Heart right ventricle (tissue), 16 donors: Measurements from ENCODE around the gene BOD1L1. TPM values are rescaled to one million over a fixed set of nuclear protein-coding genes. Genes with fewer than 3 reads are reported as not detected.

ENCODE experiments used
- ATAC-seq, 8 donors: fragments of 200-7000 bp; cut with Tn5 transposase; one replicate each; pipeline ENCODE4 v1.9.1; 2020; ENCODE audit warnings: mild to moderate bottlenecking in 8 of 8, moderate library complexity in 8 of 8, moderate number of reproducible peaks in 1 of 8
- DNase-seq, 2 donors: peaks; one replicate each; pipeline ENCODE4 v3.0.0-alpha.2; 2020
- H3K27ac ChIP-seq, 10 donors: fragments of 200-600 bp; sonication (generic) in 2 of 10; one replicate each; pipeline versions ENCODE4 v1.5.0 to v1.8.0; 2020 to 2022; ENCODE audit warnings: mild to moderate bottlenecking in 3 of 10
- H3K27me3 ChIP-seq, 7 donors: fragments of 200-600 bp; one replicate each; pipeline ENCODE4 v1.8.0; 2021 to 2022; ENCODE audit warnings: mild to moderate bottlenecking in 2 of 7
- H3K36me3 ChIP-seq, 9 donors: fragments of 200-600 bp; sonication (generic) in 1 of 9; one replicate each; pipeline versions ENCODE4 v1.5.0 to v1.8.0; 2020 to 2022; ENCODE audit warnings: mild to moderate bottlenecking in 2 of 9
- H3K4me1 ChIP-seq, 9 donors: fragments of 200-600 bp; sonication (generic) in 1 of 9; one replicate each; pipeline versions ENCODE4 v1.5.0 to v1.8.0; 2020 to 2022; ENCODE audit warnings: mild to moderate bottlenecking in 4 of 9
- H3K4me3 ChIP-seq, 10 donors: fragments of 200-600 bp; sonication (generic) in 2 of 10; one replicate each; pipeline versions ENCODE4 v1.5.0 to v1.8.0; 2020 to 2022; ENCODE audit warnings: mild to moderate bottlenecking in 7 of 10, moderate library complexity in 2 of 10
- H3K9me3 ChIP-seq, 11 donors: fragments of 200-600 bp in 10 of 11; sonication (generic) in 2 of 11; one replicate each; pipeline versions ENCODE4 v1.5.0 to v1.8.0; 2013 to 2022; ENCODE audit warnings: mild to moderate bottlenecking in 2 of 11, control low read depth in 1 of 11, moderate library complexity in 1 of 11
- WGBS, 2 donors: extraction: QIAGEN DNeasy Blood & Tissue Kit; methylation state at CpG; one replicate each; pipeline ENCODE4 v1.1.7; 2013; ENCODE audit warnings: inconsistent platforms in 1 of 2; 5-methylcytosine and 5-hydroxymethylcytosine counted together
- intact Hi-C, 10 donors: fragments of 100-400 bp; cut with DNase I; formaldehyde crosslinking; loops; one replicate each; pipeline versions ENCODE4 v1.11.1 to v1.14.2; 2022
- polyA plus RNA-seq, 2 donors: library from polyadenylated mRNA; stranded (reverse); fragments of 200-250 nt; gene quantifications; one replicate each; pipeline ENCODE4 v1.2.3, GENCODE V29; 2013
- total RNA-seq, 10 donors: library from RNA; stranded (reverse); fragmentation: NEBNext Ultra II Directional in 3 of 10; extraction: Animal tissue kit (Norgen Biotek cat#: 25700) in 3 of 10; gene quantifications; one replicate each; pipeline versions ENCODE4 v1.2.1 to v1.2.4, GENCODE V29; 2021 to 2023
- TF ChIP-seq, protein P1 (sequence below), 9 donors: fragments of 200-600 bp; sonication (generic) in 2 of 9; IDR thresholded peaks; one replicate each; pipeline versions ENCODE4 v1.5.0 to v1.8.0; 2021 to 2022; ENCODE audit warnings: antibody characterized with exemption in 9 of 9, mild to moderate bottlenecking in 5 of 9, moderate library complexity in 1 of 9
- donor health status: Arrhythmogenic right ventricular cardiomyopathy.
- donor health status: ischemic (EF 13 %, LVEDD 7.1; RV severe dilation, severe dysfunction).
- donor health status: healthy with polysubstance abuse.
- donor health status: DM: no; HTN: yes; CAD: no.
- donor health status: DM: no; HTN: no; CAD: no.
- donor health status: ischemic (EF 25% LVEDD 6.9; RV normal size, moderate dysfunction).
- donor health status: ischemic (EF 25% LVEDD 5.7; RV mildly dilated, moderate dysfunction).
- donor health status: healthy.
- donor health status: DM: yes; HTN: yes; CAD: no.
- donor health status: Ischemic cardiomyopathy.
- donor health status: ischemic (EF 35%, LVEDD 5.7; RV mildly dilated, moderate dysfunction).
- donor health status: nonischemic (EF 11% LVEDD 7.7; RV severe dilation, severe dysfunction).
- donor health status: DM: yes; HTN: yes; CAD: no.
- donor health status: PGD.
- donor health status: ischemic (EF 29% LVEDD 5.4; RV normal size, mild dysfunction).
- donor health status: nonischemic (EF 23%, LVEDD 6.1; RV moderate dilation, normal function).

The BOD1L1 gene
- total and polyA plus RNA-seq, 12 donors, result 7.9 to 28.1 (median 23.5) TPM

DNA sequence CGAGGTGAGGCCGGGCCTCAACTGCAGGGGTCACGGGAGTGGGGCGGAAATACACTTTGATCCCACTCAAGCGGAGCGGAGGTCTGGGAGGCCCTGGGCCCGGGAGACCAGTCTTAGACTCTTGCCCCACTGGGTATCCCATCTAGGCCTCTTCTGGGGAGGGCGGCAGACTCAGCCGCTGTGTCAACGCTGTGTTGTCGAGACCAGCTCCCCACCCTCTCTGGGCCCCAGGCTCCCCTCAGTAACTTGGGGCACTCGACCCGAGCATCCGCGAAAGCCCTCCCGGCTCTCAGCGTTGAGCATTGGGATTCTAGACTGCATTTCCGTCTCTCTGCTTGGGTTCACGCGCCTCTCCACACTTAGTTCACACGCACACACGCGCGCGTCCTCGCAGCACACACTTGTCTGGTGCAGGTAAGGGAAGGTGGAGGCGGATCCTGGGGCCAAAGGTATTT, 84.9 kb downstream of the BOD1L1 start:
- ATAC-seq (no peak), DNase-seq (no peak)
- no peaks in the 10 kb centered on the region for H3K9me3 ChIP-seq
- TF ChIP-seq, protein P1, sequence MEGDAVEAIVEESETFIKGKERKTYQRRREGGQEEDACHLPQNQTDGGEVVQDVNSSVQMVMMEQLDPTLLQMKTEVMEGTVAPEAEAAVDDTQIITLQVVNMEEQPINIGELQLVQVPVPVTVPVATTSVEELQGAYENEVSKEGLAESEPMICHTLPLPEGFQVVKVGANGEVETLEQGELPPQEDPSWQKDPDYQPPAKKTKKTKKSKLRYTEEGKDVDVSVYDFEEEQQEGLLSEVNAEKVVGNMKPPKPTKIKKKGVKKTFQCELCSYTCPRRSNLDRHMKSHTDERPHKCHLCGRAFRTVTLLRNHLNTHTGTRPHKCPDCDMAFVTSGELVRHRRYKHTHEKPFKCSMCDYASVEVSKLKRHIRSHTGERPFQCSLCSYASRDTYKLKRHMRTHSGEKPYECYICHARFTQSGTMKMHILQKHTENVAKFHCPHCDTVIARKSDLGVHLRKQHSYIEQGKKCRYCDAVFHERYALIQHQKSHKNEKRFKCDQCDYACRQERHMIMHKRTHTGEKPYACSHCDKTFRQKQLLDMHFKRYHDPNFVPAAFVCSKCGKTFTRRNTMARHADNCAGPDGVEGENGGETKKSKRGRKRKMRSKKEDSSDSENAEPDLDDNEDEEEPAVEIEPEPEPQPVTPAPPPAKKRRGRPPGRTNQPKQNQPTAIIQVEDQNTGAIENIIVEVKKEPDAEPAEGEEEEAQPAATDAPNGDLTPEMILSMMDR (IDR thresholded peaks at IDR 0.05), result no peak
- WGBS, 2 donors, result 34 to 35% methylated on average over 27 of the region's 27 CpGs
- H3K4me3 ChIP-seq, result peak overlapping the region in 6 of 10 donors; percentile 8 to 24 (median 18)
- no peaks in the 10 kb centered on the region for H3K36me3 ChIP-seq
- intact Hi-C loops, result loop anchor here in 2 of 10 donors (10.0 kb wide), 1 partner anchor 808 kb away; no protein-coding TSS in a partner anchor
- H3K4me1 ChIP-seq, result peaks cover 5 to 70% (median 44%) of the 10 kb centered on the region in 9 donors
- H3K27ac ChIP-seq, result no peak overlapping the region
- H3K27me3 ChIP-seq, result peaks cover 88 to 100% (median 100%) of the 10 kb centered on the region in 7 donors

DNA sequence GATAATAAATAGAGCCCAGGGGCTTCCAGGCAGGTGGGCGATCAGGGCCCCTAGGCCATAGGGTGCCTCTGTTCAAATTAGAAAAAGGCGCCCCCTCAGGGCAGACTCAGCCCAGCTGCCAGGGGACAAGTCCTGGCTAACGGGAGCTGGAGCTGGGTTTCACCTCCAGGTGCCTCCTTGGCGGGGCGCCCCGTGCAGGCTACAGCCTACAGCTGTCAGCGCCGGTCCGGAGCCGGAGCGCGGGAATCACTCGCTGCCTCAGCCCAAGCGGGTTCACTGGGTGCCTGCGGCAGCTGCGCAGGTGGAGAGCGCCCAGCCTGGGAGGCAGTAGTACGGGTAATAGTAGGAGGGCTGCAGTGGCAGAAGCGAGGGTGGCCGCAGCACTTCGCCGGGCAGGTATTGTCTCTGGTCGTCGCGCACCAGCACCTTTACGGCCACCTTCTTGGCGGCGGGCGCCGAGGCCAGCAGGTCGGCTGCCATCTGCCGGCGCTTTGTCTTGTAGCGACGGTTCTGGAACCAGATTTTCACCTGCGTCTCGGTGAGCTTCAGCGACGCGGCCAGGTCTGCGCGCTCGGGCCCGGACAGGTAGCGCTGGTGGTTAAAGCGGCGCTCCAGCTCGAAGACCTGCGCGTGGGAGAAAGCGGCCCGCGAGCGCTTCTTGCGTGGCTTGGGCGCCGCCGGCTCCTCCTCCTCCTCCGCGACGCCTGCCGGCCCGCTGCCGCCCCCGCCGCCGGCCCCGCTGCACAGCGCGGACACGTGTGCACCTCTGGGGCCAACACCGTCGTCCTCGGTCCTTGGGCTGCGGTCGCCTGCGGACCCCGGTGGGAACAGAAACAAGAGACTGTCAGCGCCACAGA, 85.6 kb downstream of the BOD1L1 start:
- Histone ChIP-seq H3K4me1 (peaks cover 5 to 63% (median 39%) of the 10 kb centered on the region in 9 donors), H3K36me3 (no peaks in the 10 kb centered on the region), H3K9me3 (no peaks in the 10 kb centered on the region), H3K4me3 (peak overlapping the region in 8 of 10 donors; percentile 8 to 24 (median 19)), H3K27ac (no peak overlapping the region), H3K27me3 (peaks cover 88 to 100% (median 100%) of the 10 kb centered on the region in 7 donors)
- intact Hi-C loops, result loop anchor here in 2 of 10 donors (10.0 kb wide), 1 partner anchor 807 kb away; no protein-coding TSS in a partner anchor
- 4% methylated on average over 76 to 79 of the region's 79 CpGs for WGBS, 2 donors
- DNase-seq (no peak), ATAC-seq (peak in 4 of 8 donors; percentile 15 to 43 (median 22))
- TF ChIP-seq, protein P1 (IDR thresholded peaks at IDR 0.05), result peak in 7 of 9 donors; percentile 16 to 57 (median 44)

DNA sequence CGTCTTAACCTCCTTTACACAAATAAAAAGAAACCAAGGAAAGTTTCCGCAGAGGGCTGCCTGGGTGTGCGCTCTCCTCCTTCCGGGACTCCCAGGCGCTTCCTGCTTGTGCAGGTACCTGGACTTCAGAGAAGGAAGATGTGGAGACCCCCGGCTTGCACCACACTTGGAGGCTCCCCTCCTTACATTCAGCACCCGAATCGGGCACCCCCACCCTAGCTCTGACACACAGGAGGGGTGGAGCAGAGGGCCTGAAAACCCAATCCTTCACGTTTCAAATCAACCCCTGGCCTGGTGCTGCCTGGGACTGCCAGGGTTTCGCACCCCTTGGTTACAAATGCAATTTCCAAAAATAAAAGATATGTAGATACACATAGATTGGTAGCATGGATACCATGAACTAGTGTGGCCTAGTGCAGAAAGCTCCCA, 86.3 kb downstream of the BOD1L1 start:
- Histone ChIP-seq H3K36me3 (no peaks in the 10 kb centered on the region), H3K4me3 (no peak overlapping the region), H3K9me3 (no peaks in the 10 kb centered on the region), H3K4me1 (peaks cover 5 to 62% (median 39%) of the 10 kb centered on the region in 9 donors), H3K27ac (no peak overlapping the region), H3K27me3 (peaks cover 81 to 100% (median 100%) of the 10 kb centered on the region in 7 donors)
- ATAC-seq (no peak), DNase-seq (no peak)
- WGBS, 2 donors, result 23 to 26% methylated on average over 10 of the region's 10 CpGs
- TF ChIP-seq, protein P1 (IDR thresholded peaks at IDR 0.05), result no peak
- intact Hi-C loops, result loop anchor here in 2 of 10 donors (10.0 kb wide), 1 partner anchor 806 kb away; no protein-coding TSS in a partner anchor

DNA sequence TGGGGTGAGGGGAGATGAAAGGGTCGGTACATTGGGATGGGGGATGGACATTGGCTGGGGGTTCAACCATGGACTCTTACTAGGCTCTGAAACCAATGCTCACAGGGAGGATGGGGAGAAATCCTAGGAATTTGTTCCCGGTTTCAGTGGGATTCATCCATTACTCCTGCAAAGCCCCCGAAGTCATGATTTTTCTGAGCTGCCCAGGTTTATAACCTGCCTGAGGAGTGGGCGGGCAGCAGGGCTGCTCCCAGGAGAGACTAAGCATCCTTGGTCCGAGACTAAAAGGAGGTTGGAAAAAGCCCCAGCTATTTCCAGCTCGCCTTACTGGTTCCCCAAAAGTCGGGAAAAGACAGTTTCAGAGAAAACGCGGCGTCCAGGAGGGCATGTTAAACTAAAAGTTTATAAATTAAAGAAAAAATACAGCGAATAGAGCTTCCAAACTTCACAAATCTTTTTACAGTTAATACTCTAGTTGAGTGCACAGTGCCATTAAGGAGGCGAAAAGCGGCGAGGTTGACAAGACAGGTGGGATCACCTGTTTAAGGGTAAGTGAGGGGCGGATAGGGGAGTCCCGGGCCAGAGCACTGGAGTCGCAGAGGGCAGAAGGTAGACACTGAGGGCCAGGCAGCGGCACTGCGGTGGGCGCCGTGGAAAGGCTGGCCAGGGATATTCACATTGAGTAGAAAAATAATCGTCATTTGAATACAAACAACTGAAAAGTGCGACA, 86.9 kb downstream of the BOD1L1 start:
- no peak overlapping the region for H3K27ac ChIP-seq
- intact Hi-C loops, result loop anchor here in 2 of 10 donors (10.0 kb wide), 1 partner anchor 806 kb away; no protein-coding TSS in a partner anchor
- H3K4me1 ChIP-seq, result peaks cover 5 to 67% (median 39%) of the 10 kb centered on the region in 9 donors
- DNase-seq, result no peak
- no peak overlapping the region for H3K4me3 ChIP-seq
- 10 to 11% methylated on average over 23 of the region's 23 CpGs for WGBS, 2 donors
- ATAC-seq, result no peak
- H3K27me3 ChIP-seq, result peaks cover 77 to 100% (median 100%) of the 10 kb centered on the region in 7 donors
- H3K36me3 ChIP-seq, result no peaks in the 10 kb centered on the region
- no peaks in the 10 kb centered on the region for H3K9me3 ChIP-seq
- TF ChIP-seq, protein P1 (IDR thresholded peaks at IDR 0.05), result no peak
